Loucy (cell line): ENCODE data around the gene RAD50.

Experiments used
- EZH2phosphoT487 ChIP-seq: fragments of 200-600 bp; IDR thresholded peaks from 2 replicates; pipeline ENCODE4 v1.6.1; 2018; ENCODE audit warnings: antibody characterized with exemption, mild to moderate bottlenecking, moderate library complexity, borderline replicate concordance
- TF ChIP-seq, protein P1 (sequence below): fragments of 200-600 bp; sonication (generic); conservative IDR thresholded peaks from 2 replicates; pipeline ENCODE4 v1.5.1; 2014; ENCODE audit warnings: mild to moderate bottlenecking, antibody characterized with exemption, low read length

DNA sequence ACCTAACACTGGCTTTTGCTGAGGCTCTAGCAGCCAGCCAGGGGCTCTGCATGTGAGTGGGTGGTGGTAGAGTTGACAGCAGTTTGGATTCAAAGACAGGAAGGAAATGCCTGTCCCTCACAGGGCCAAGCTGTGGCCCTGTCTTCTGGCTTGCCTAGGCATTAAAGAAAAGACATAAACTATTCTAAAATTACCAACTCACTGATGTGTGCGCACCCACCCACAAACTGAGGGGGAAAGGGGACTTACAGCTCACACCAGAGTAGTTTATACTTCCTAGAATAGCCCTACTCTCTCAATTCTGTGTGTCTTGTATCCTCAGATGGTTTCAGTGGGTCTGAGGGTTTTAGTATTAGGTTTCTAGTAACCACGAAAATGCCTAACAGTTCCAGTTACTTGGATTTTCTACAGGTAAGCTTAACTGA is 82.9 kb downstream of the RAD50 start:
- TF ChIP-seq, protein P1, sequence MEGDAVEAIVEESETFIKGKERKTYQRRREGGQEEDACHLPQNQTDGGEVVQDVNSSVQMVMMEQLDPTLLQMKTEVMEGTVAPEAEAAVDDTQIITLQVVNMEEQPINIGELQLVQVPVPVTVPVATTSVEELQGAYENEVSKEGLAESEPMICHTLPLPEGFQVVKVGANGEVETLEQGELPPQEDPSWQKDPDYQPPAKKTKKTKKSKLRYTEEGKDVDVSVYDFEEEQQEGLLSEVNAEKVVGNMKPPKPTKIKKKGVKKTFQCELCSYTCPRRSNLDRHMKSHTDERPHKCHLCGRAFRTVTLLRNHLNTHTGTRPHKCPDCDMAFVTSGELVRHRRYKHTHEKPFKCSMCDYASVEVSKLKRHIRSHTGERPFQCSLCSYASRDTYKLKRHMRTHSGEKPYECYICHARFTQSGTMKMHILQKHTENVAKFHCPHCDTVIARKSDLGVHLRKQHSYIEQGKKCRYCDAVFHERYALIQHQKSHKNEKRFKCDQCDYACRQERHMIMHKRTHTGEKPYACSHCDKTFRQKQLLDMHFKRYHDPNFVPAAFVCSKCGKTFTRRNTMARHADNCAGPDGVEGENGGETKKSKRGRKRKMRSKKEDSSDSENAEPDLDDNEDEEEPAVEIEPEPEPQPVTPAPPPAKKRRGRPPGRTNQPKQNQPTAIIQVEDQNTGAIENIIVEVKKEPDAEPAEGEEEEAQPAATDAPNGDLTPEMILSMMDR = no peak
- no peak for TF ChIP-seq EZH2phosphoT487
